ENCODE results near the gene SCYL1.

DNA sequence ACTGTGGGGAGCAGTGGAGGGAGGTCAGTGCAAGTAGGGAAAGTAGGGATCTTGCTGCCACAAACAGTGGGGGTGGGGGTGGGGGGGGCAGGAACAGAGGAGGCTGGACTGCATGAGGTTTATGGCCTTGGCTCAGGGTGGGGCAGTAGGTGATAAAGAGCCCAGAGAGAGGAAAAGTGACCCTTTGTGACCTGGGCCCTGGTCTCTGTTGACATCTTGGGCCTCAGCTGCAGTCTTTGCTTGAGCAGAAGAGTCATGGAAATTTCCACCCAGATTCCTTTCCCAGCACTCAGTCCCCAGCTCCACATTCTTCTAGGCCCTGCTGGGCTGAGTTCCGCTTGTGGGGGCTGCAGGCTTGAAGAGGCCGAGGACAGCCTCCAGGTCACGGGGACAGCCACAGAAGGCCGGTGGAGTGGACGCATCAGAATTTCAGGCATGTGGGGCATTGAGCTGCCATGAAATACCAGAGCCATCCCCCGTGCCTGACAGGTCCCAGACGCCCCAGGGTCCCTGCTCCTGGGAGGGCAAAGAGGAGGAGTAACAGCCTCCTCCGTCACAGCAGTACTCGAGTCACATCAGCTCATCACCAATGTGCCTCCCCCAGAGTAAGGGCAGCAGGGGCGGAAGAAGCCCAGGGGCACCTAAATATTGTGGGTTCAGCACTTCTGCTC lies 35.7 kb upstream of the SCYL1 start:
- TF ChIP-seq CTCF (conservative IDR thresholded peaks at IDR 0.05; ENCODE audit: low read depth in 2 of 2) (no peak), POLR2AphosphoS5 (IDR thresholded peaks at IDR 0.05; ENCODE audit: low read depth) (no peak), EZH2phosphoT487 (IDR thresholded peaks at IDR 0.05; ENCODE audit: unreplicated experiment) (no peak), EZH2 (IDR thresholded peaks at IDR 0.05; ENCODE audit: low read depth, unreplicated experiment) (no peak), JUNB (IDR thresholded peaks at IDR 0.05; ENCODE audit: unreplicated experiment) (no peak)
- TF ChIP-seq, protein P1, sequence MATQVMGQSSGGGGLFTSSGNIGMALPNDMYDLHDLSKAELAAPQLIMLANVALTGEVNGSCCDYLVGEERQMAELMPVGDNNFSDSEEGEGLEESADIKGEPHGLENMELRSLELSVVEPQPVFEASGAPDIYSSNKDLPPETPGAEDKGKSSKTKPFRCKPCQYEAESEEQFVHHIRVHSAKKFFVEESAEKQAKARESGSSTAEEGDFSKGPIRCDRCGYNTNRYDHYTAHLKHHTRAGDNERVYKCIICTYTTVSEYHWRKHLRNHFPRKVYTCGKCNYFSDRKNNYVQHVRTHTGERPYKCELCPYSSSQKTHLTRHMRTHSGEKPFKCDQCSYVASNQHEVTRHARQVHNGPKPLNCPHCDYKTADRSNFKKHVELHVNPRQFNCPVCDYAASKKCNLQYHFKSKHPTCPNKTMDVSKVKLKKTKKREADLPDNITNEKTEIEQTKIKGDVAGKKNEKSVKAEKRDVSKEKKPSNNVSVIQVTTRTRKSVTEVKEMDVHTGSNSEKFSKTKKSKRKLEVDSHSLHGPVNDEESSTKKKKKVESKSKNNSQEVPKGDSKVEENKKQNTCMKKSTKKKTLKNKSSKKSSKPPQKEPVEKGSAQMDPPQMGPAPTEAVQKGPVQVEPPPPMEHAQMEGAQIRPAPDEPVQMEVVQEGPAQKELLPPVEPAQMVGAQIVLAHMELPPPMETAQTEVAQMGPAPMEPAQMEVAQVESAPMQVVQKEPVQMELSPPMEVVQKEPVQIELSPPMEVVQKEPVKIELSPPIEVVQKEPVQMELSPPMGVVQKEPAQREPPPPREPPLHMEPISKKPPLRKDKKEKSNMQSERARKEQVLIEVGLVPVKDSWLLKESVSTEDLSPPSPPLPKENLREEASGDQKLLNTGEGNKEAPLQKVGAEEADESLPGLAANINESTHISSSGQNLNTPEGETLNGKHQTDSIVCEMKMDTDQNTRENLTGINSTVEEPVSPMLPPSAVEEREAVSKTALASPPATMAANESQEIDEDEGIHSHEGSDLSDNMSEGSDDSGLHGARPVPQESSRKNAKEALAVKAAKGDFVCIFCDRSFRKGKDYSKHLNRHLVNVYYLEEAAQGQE (IDR thresholded peaks at IDR 0.05; ENCODE audit: unreplicated experiment): no peak
